Activated naive CD4-positive, alpha-beta T cell treated with anti-CD3 and anti-CD28 coated beads for 36 hours (primary cell): ENCODE measurements around the gene GPR132. TPM values are rescaled to one million over a fixed set of nuclear protein-coding genes. Genes with fewer than 3 reads are reported as not detected.

Experiments used
- CTCF ChIA-PET: fragments of 350-600 bp; sonication (Branson Sonifier 250); formaldehyde crosslinking; loops from one replicate; lab custom pipeline; 2021; ENCODE audit warnings: antibody characterized with exemption; lab: Charles Lee
- DNase-seq: peaks from one replicate; pipeline ENCODE4 v3.0.0-alpha.2; 2020
- H3K27ac Mint-ChIP-seq: one replicate; pipeline ENCODE4 v1.8.0; 2021; ENCODE audit warnings: mild to moderate bottlenecking, mixed read lengths
- H3K27me3 Mint-ChIP-seq: one replicate; pipeline ENCODE4 v1.8.0; 2021; ENCODE audit warnings: low read depth, mixed read lengths
- H3K36me3 Mint-ChIP-seq: one replicate; pipeline ENCODE4 v1.8.0; 2021; ENCODE audit warnings: low read depth, mixed read lengths
- H3K4me1 Mint-ChIP-seq: one replicate; pipeline ENCODE4 v1.8.0; 2021; ENCODE audit warnings: low read depth, mixed read lengths
- H3K4me3 Mint-ChIP-seq: one replicate; pipeline ENCODE4 v1.8.0; 2021; ENCODE audit warnings: mild to moderate bottlenecking, moderate library complexity, mixed read lengths
- H3K9me3 Mint-ChIP-seq: one replicate; pipeline ENCODE4 v1.8.0; 2021; ENCODE audit warnings: mixed read lengths
- intact Hi-C: fragments of 100-400 bp; cut with micrococcal nuclease; formaldehyde crosslinking; loops from one replicate; pipeline ENCODE4 v1.15.1; 2023
- total RNA-seq, 2 experiments: library from RNA; stranded (reverse); gene quantifications; one replicate each; pipeline ENCODE4 v1.2.3, GENCODE V29; 2021

The GPR132 gene
- total RNA-seq, 2 experiments from 2014 or later: 11.3 to 15.3 TPM

GRCh38 chr14:105089746-105090492 lies 24.7 kb upstream of the GPR132 start:
- Mint-ChIP-seq H3K27me3 (no peaks in the 10 kb centered on the region), H3K27ac (no peak overlapping the region)
- intact Hi-C loops: loop anchor here (1.0 to 5.0 kb wide), 8 partner anchors 43 to 401 kb away; partner anchors contain the start of genes CDCA4, JAG2, NUDT14 and TEDC1

GRCh38 chr14:105088812-105089745 lies 23.8 kb upstream of the GPR132 start:
- peaks cover 10% of the 10 kb centered on the region for H3K4me1 Mint-ChIP-seq
- no peaks in the 10 kb centered on the region for H3K27me3 Mint-ChIP-seq
- CTCF ChIA-PET: interaction anchor here (0.8 to 7.5 kb wide), 7 partner anchors 16 to 263 kb away, joined by 3 to 53 read pairs (median 6); partner anchors contain the start of gene GPR132
- H3K4me3 Mint-ChIP-seq: peak overlapping the region; percentile 52
- no peaks in the 10 kb centered on the region for H3K36me3 Mint-ChIP-seq
- no peaks in the 10 kb centered on the region for H3K9me3 Mint-ChIP-seq
- no peak overlapping the region for H3K27ac Mint-ChIP-seq
- no peak for DNase-seq
- intact Hi-C loops: loop anchor here (5.0 kb wide), 2 partner anchors 42 to 67 kb away; partner anchors contain the start of gene CDCA4

More at GRCh38 chr14:105089746-105090492, 24.7 kb upstream of the GPR132 start:
- CTCF ChIA-PET: interaction anchor here (0.7 to 7.5 kb wide), 15 partner anchors 8 to 262 kb away, joined by 3 to 53 read pairs (median 4); partner anchors contain the start of genes BRF1, GPR132 and NUDT14
- Mint-ChIP-seq H3K4me1 (peaks cover 15% of the 10 kb centered on the region), H3K4me3 (no peak overlapping the region), H3K9me3 (no peaks in the 10 kb centered on the region), H3K36me3 (no peaks in the 10 kb centered on the region)
- no peak for DNase-seq

DNA sequence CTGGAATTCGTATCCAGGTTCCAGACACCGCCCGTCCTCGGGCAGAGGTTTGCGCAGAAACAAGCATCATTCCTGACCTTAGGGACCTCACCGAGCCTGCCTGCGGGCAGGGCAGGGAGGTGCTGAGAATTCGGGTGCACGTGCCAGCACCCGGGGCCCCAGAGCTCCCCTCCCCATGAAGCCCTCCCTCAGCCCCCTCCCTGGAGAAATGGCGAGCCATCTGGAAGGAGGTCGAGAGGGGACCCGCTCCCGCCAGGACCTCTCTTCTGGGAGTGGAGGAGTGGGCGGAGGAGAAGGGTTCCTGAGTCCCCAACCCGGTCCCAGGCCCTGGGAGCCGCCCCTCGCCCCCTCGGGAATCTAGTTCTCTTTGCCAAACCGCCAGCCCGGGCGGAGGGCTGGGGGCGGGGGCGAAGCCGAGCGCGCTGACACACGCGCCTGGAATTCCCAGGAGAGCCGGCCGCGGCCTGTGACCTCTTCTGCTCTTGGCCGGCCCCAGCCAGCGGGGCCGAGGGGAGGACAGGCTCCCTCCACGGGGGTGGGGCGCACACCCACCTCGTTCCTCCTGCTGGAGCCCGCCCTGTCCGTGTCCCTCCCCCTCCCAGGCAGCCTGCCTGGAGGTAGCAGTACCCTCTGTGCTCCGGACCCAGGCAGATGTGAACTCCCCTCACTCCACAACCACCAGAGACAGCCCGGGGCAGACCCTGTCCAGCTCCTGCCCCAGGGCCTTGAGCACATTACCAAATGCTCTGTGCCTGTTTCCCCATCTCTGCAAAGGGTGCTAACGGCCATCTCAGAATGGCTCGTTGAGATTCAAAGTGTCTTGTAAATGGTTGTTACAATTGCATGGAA lies 23.0 kb upstream of the GPR132 start:
- intact Hi-C loops: loop anchor here (1.0 to 5.0 kb wide), 3 partner anchors 23 to 66 kb away; partner anchors contain the start of genes CDCA4 and GPR132
- Mint-ChIP-seq H3K9me3 (no peaks in the 10 kb centered on the region), H3K27me3 (no peaks in the 10 kb centered on the region), H3K36me3 (no peaks in the 10 kb centered on the region), H3K4me1 (peaks cover 8% of the 10 kb centered on the region), H3K4me3 (peak overlapping the region; percentile 62), H3K27ac (no peak overlapping the region)
- DNase-seq: no peak
- CTCF ChIA-PET: interaction anchor here (0.8 to 7.5 kb wide), 7 partner anchors 12 to 264 kb away, joined by 3 to 53 read pairs (median 10); partner anchors contain the start of gene GPR132

GRCh38 chr14:105087308-105087962 lies 22.2 kb upstream of the GPR132 start:
- DNase-seq: no peak
- Mint-ChIP-seq H3K4me3 (peak overlapping the region; percentile 76), H3K27me3 (no peaks in the 10 kb centered on the region), H3K4me1 (peaks cover 8% of the 10 kb centered on the region), H3K27ac (no peak overlapping the region), H3K36me3 (no peaks in the 10 kb centered on the region), H3K9me3 (no peaks in the 10 kb centered on the region)
- CTCF ChIA-PET: interaction anchor here (0.6 to 7.5 kb wide), 14 partner anchors 8 to 229 kb away, joined by 3 to 53 read pairs (median 4); no protein-coding TSS in a partner anchor
- intact Hi-C loops: loop anchor here (1.0 to 5.0 kb wide), 3 partner anchors 22 to 65 kb away; partner anchors contain the start of genes CDCA4 and GPR132

DNA sequence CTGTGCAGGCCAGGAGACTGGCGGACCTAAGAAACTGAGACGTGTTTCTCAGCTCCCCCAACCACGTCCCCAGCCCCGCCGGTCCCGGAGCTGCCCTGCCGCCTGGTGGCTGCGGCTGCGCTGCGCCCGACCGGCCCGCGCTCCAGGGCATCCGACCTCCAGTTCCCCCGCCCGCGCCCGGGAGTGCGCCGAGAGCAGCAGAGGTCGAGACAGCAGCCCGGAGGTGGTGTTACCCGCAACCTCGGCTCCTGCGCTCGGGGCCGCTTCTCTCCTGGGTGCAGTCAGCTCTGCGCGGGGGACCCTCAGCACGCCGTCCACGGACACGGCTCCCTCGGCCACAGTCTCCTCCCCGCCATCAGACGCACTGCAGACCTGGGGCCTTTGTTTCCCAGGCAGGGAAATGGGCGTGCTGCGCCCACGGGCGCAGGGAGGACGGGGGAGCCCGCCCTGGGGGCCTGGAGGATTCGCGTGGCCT lies 21.6 kb upstream of the GPR132 start:
- Mint-ChIP-seq H3K4me3 (peak overlapping the region; percentile 76), H3K27ac (peak overlapping the region; percentile 63), H3K27me3 (no peaks in the 10 kb centered on the region), H3K36me3 (no peaks in the 10 kb centered on the region), H3K9me3 (no peaks in the 10 kb centered on the region), H3K4me1 (peaks cover 8% of the 10 kb centered on the region)
- intact Hi-C loops: loop anchor here (1.0 to 5.0 kb wide), 6 partner anchors 17 to 111 kb away; partner anchors contain the start of genes CDCA4 and GPR132
- CTCF ChIA-PET: interaction anchor here (0.6 to 7.5 kb wide), 18 partner anchors 8 to 230 kb away, joined by 3 to 53 read pairs (median 4); partner anchors contain the start of gene GPR132
- DNase-seq: peak; percentile 93

- Mint-ChIP-seq H3K36me3 (no peaks in the 10 kb centered on the region), H3K9me3 (no peaks in the 10 kb centered on the region), H3K4me1 (peaks cover 8% of the 10 kb centered on the region), H3K27ac (no peak overlapping the region), H3K4me3 (no peak overlapping the region), H3K27me3 (no peaks in the 10 kb centered on the region)
- CTCF ChIA-PET: interaction anchor here (0.8 to 7.5 kb wide), 10 partner anchors 10 to 208 kb away, joined by 3 to 53 read pairs (median 6); partner anchors contain the start of gene GPR132
- intact Hi-C loops: loop anchor here (1.0 to 5.0 kb wide), 5 partner anchors 15 to 109 kb away; partner anchors contain the start of gene CDCA4
- no peak for DNase-seq
Measured at GRCh38 chr14:105085766-105086165, 20.5 kb upstream of the GPR132 start.

- Mint-ChIP-seq H3K27me3 (no peaks in the 10 kb centered on the region), H3K4me3 (no peak overlapping the region), H3K27ac (no peak overlapping the region), H3K36me3 (no peaks in the 10 kb centered on the region), H3K9me3 (no peaks in the 10 kb centered on the region), H3K4me1 (peaks cover 4% of the 10 kb centered on the region)
- DNase-seq: no peak
- CTCF ChIA-PET: interaction anchor here (1.2 to 7.5 kb wide), 4 partner anchors 12 to 39 kb away, joined by 4 to 53 read pairs (median 10); no protein-coding TSS in a partner anchor
- intact Hi-C loops: loop anchor here (5.0 kb wide), 2 partner anchors 38 to 63 kb away; partner anchors contain the start of gene CDCA4
Measured at GRCh38 chr14:105084741-105085571, 19.7 kb upstream of the GPR132 start.

- intact Hi-C loops: no loop called here
- CTCF ChIA-PET: no interaction called here
- H3K27ac Mint-ChIP-seq: no peak overlapping the region
Measured at GRCh38 chr14:105083926-105084685, 18.9 kb upstream of the GPR132 start.

GRCh38 chr14:105082703-105083102 lies 17.5 kb upstream of the GPR132 start:
- DNase-seq: no peak
- H3K27me3 Mint-ChIP-seq: no peaks in the 10 kb centered on the region
- no peak overlapping the region for H3K4me3 Mint-ChIP-seq
- intact Hi-C loops: no loop called here
- H3K27ac Mint-ChIP-seq: no peak overlapping the region
- no peaks in the 10 kb centered on the region for H3K9me3 Mint-ChIP-seq
- peaks cover 4% of the 10 kb centered on the region for H3K4me1 Mint-ChIP-seq
- CTCF ChIA-PET: interaction anchor here (1.4 to 1.5 kb wide), 2 partner anchors 8 to 36 kb away, joined by 4 to 7 read pairs; no protein-coding TSS in a partner anchor
- H3K36me3 Mint-ChIP-seq: no peaks in the 10 kb centered on the region

More at GRCh38 chr14:105083926-105084685, 18.9 kb upstream of the GPR132 start:
- Mint-ChIP-seq H3K4me3 (no peak overlapping the region), H3K9me3 (no peaks in the 10 kb centered on the region), H3K36me3 (no peaks in the 10 kb centered on the region), H3K4me1 (peaks cover 4% of the 10 kb centered on the region), H3K27me3 (no peaks in the 10 kb centered on the region)
- no peak for DNase-seq
